Heart left ventricle (tissue), 16 donors: ENCODE results near the gene MLST8. TPM values are rescaled to one million over a fixed set of nuclear protein-coding genes. Genes with fewer than 3 reads are reported as not detected.
A peak's percentile ranks its signal among the peaks of the same experiment; 100 is the strongest.

Experiments
- ATAC-seq, 4 donors: fragments of 200-7000 bp; cut with Tn5 transposase; one replicate each; pipeline ENCODE4 v1.9.1; 2020 to 2022; ENCODE audit warnings: moderate library complexity in 4 of 4, mild to moderate bottlenecking in 3 of 4, moderate number of reproducible peaks in 1 of 4
- DNase-seq, 5 donors: peaks; one replicate each; pipeline ENCODE4 v3.0.0-alpha.2; 2020
- H3K27ac ChIP-seq, 12 donors: fragments of 200-600 bp; sonication (generic) in 4 of 12; one replicate each; pipeline versions ENCODE4 v1.5.0 to v1.8.0; 2016 to 2022; ENCODE audit warnings: mild to moderate bottlenecking in 2 of 12
- H3K27me3 ChIP-seq, 9 donors: fragments of 200-600 bp; sonication (generic) in 2 of 9; one replicate each; pipeline versions ENCODE4 v1.5.1 to v1.8.0; 2016 to 2022; ENCODE audit warnings: mild to moderate bottlenecking in 3 of 9
- H3K36me3 ChIP-seq, 9 donors: fragments of 200-600 bp; sonication (generic) in 2 of 9; one replicate each; pipeline versions ENCODE4 v1.5.0 to v1.8.0; 2018 to 2022; ENCODE audit warnings: mild to moderate bottlenecking in 2 of 9
- H3K4me1 ChIP-seq, 12 donors: fragments of 200-600 bp; sonication (generic) in 4 of 12; one replicate each; pipeline versions ENCODE4 v1.5.0 to v1.8.0; 2016 to 2022; ENCODE audit warnings: mild to moderate bottlenecking in 3 of 12
- H3K4me3 ChIP-seq, 12 donors: fragments of 200-600 bp; sonication (generic) in 4 of 12; one replicate each; pipeline versions ENCODE4 v1.5.0 to v1.8.0; 2017 to 2022; ENCODE audit warnings: mild to moderate bottlenecking in 9 of 12, moderate library complexity in 4 of 12
- H3K9me3 ChIP-seq, 12 donors: fragments of 200-600 bp; sonication (generic) in 4 of 12; one replicate each; pipeline versions ENCODE4 v1.5.0 to v1.8.0; 2016 to 2022; ENCODE audit warnings: mild to moderate bottlenecking in 1 of 12
- POLR2A ChIP-seq, 2 donors: fragments of 450-650 bp; IDR thresholded peaks; one replicate each; pipeline ENCODE4 v1.6.1; 2017; ENCODE audit warnings: antibody characterized with exemption in 2 of 2, mild to moderate bottlenecking in 2 of 2, moderate library complexity in 2 of 2
- WGBS, 4 donors: extraction: QIAGEN DNeasy Blood & Tissue Kit in 2 of 4; methylation state at CpG; one replicate each; pipeline versions ENCODE4 v1.1.5 to v1.1.7; 2013 to 2018; 5-methylcytosine and 5-hydroxymethylcytosine counted together
- intact Hi-C, 10 donors: fragments of 100-400 bp; cut with DNase I; formaldehyde crosslinking; loops; one replicate each; pipeline versions ENCODE4 v1.11.1 to v1.14.2; 2022
- polyA plus RNA-seq, 2 donors: library from polyadenylated mRNA; stranded (reverse); fragments of 200-250 nt; gene quantifications; one replicate each; pipeline ENCODE4 v1.2.3, GENCODE V29; 2013
- total RNA-seq, 9 donors: library from RNA; depleted of rRNA in 2 of 9; stranded (reverse); fragments of >200 nt in 2 of 9; fragmentation: NEBNext Ultra II Directional in 3 of 9; extraction: Animal tissue kit (Norgen Biotek cat#: 25700) in 3 of 9; gene quantifications; one replicate each; pipeline versions ENCODE4 v1.1.0 to v1.2.4, GENCODE V29; 2016 to 2023
- TF ChIP-seq, protein P1 (sequence below), 12 donors: fragments of 200-600 bp; sonication (generic) in 4 of 12; IDR thresholded peaks; one replicate each; pipeline versions ENCODE4 v1.5.0 to v1.8.0; 2018 to 2022; ENCODE audit warnings: antibody characterized with exemption in 12 of 12, mild to moderate bottlenecking in 5 of 12
- donor health status: ischemic (EF 13 %, LVEDD 7.1; RV severe dilation, severe dysfunction).
- donor health status: healthy with polysubstance abuse.
- donor health status: DM: no; HTN: yes; CAD: no.
- donor health status: DM: no; HTN: no; CAD: no.
- donor health status: ischemic (EF 25% LVEDD 6.9; RV normal size, moderate dysfunction).
- donor health status: ischemic (EF 25% LVEDD 5.7; RV mildly dilated, moderate dysfunction).
- donor health status: healthy.
- donor health status: DM: yes; HTN: yes; CAD: no.
- donor health status: ischemic (EF 35%, LVEDD 5.7; RV mildly dilated, moderate dysfunction).
- donor health status: nonischemic (EF 11% LVEDD 7.7; RV severe dilation, severe dysfunction).
- donor health status: DM: yes; HTN: yes; CAD: no.
- donor health status: PGD.
- donor health status: ischemic (EF 29% LVEDD 5.4; RV normal size, mild dysfunction).
- donor health status: nonischemic (EF 23%, LVEDD 6.1; RV moderate dilation, normal function).

The MLST8 gene
- total and polyA plus RNA-seq, 11 donors, result 19.8 to 49.0 (median 23.5) TPM

DNA sequence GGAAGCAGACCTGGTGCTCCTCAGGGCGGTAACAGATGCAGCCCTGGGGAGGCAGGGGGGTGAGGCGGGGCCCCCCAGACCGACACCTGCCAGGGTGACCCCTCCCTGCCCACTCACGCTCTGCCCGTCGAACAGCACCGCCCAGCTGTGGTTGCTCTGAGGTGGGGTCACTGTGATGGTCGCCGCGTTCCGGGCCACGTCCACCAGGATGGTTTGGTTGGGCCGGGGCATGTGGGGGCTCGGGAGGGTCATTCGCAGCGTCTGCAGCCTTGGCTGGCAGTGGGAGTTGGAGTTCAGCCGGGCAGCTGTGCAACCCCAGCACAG, 4.7 kb downstream of the MLST8 start:
- H3K27ac ChIP-seq, result peak overlapping the region in 1 of 12 donors; percentile 91
- TF ChIP-seq, protein P1, sequence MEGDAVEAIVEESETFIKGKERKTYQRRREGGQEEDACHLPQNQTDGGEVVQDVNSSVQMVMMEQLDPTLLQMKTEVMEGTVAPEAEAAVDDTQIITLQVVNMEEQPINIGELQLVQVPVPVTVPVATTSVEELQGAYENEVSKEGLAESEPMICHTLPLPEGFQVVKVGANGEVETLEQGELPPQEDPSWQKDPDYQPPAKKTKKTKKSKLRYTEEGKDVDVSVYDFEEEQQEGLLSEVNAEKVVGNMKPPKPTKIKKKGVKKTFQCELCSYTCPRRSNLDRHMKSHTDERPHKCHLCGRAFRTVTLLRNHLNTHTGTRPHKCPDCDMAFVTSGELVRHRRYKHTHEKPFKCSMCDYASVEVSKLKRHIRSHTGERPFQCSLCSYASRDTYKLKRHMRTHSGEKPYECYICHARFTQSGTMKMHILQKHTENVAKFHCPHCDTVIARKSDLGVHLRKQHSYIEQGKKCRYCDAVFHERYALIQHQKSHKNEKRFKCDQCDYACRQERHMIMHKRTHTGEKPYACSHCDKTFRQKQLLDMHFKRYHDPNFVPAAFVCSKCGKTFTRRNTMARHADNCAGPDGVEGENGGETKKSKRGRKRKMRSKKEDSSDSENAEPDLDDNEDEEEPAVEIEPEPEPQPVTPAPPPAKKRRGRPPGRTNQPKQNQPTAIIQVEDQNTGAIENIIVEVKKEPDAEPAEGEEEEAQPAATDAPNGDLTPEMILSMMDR (IDR thresholded peaks at IDR 0.05), result no peak
- no peak for TF ChIP-seq POLR2A (IDR thresholded peaks at IDR 0.05)
- H3K27me3 ChIP-seq, result no peaks in the 10 kb centered on the region
- H3K9me3 ChIP-seq, result no peaks in the 10 kb centered on the region
- WGBS, 4 donors, result 88 to 94% (median 92%) methylated on average over 6 to 17 of the region's 17 CpGs
- no peak for DNase-seq
- intact Hi-C loops, result loop anchor here in 1 of 10 donors (10.0 kb wide), 1 partner anchor 55 kb away; the partner anchor contains the start of gene TRAF7
- H3K4me3 ChIP-seq, result no peak overlapping the region
- ATAC-seq, result no peak
- H3K4me1 ChIP-seq, result peaks cover 14 to 63% (median 37%) of the 10 kb centered on the region in 12 donors
- peaks cover 0 to 46% (median 32%) of the 10 kb centered on the region in 9 donors for H3K36me3 ChIP-seq

DNA sequence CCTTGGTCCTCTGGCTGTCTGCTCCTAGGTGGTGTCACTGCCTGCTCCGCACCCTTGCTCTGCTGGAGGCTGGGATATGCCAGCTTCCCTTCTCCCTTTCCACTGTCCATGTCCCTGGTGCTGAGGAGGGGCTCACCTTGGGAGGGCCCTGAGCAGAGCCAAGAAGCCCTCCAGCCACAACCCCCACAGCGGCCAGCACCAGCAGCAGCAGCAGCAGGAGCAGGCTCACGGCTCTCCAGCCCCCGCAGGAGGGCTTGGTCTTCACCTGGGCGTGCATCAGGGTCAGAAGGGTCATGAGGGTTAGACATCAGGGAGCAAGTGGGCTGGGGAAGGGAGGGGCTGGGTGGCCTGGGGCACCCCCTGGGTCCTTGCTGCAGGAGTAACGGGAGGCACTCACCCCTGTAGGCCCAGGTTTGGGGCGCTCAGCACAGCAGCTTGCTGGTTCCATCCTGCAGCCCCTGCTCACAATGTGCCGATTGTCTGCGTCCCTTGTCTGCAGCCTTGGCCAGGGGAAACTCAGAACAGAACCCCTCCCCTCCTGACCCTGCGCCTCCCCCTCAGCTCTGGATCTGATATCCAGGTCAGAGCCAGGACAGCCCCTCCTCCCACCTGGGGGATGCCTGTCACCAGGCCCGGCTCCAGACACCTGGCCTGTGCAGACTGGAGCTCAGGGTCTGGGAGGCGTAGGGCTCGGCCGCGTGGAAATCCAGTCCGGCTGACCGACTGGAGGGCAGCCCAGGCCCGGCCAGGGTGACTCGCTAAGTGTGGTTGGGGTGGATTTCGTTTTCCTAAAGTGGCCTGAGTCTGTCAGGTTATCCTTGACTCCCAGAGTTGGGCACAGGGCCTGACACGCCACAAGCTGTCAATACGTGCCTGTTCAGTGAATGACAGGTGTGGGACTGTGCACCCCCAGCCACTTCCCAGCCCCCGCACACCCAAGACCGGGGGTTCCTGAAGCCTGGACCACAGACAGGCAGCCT, 5.4 kb downstream of the MLST8 start, which contains the start of gene BRICD5:
TSS of gene BRICD5 (minus strand) at position 478 of the 980 bp plus-strand sequence. CDS start at position 448, 30 bp downstream.
- Histone ChIP-seq H3K9me3 (no peaks in the 10 kb centered on the region), H3K27ac (peak within 1 kb of the TSS in 11 of 12 donors; percentile 69 to 94 (median 88)), H3K27me3 (no peaks in the 10 kb centered on the region), H3K4me1 (peaks cover 14 to 67% (median 37%) of the 10 kb centered on the region in 12 donors), H3K4me3 (no peak within 1 kb of the TSS), H3K36me3 (peaks cover 0 to 46% (median 32%) of the 10 kb centered on the region in 9 donors)
- no peak for DNase-seq
- 52 to 69% (median 67%) methylated on average over 14 to 24 of the region's 24 CpGs for WGBS, 4 donors
- intact Hi-C loops, result loop anchor here in 1 of 10 donors (10.0 kb wide), 1 partner anchor 56 kb away; the partner anchor contains the start of gene TRAF7
- TF ChIP-seq, protein P1 (IDR thresholded peaks at IDR 0.05), result no peak
- no peak for TF ChIP-seq POLR2A (IDR thresholded peaks at IDR 0.05)
- no peak for ATAC-seq

DNA sequence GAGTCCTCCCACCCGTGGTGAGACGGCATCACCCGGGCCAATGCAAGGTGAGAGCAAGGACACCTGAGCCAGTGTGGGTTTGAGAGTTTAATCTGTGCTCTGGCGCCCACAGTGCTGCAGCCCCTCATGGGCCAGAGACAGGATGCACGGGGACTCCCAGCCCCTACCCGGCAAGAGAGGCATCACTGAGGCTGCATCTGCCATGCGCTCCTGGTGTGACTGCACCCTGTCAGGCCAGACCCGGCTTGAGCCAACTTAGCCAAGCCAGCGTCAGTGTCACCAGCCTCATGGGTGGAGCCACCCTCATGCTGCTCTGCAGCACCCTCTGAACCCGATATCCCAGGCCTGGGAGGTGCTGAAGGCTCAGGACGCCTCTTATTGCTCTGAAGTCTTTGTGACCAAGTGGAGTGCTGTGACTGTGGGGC, 6.7 kb downstream of the MLST8 start:
- no peaks in the 10 kb centered on the region for H3K27me3 ChIP-seq
- TF ChIP-seq, protein P1 (IDR thresholded peaks at IDR 0.05), result no peak
- no peak for TF ChIP-seq POLR2A (IDR thresholded peaks at IDR 0.05)
- H3K27ac ChIP-seq, result peak overlapping the region in 11 of 12 donors; percentile 69 to 94 (median 88)
- peaks cover 0 to 41% (median 32%) of the 10 kb centered on the region in 9 donors for H3K36me3 ChIP-seq
- ATAC-seq (peak in 2 of 4 donors; percentile 4 to 6), DNase-seq (no peak)
- intact Hi-C loops, result loop anchor here in 1 of 10 donors (10.0 kb wide), 1 partner anchor 57 kb away; the partner anchor contains the start of gene TRAF7
- H3K9me3 ChIP-seq, result no peaks in the 10 kb centered on the region
- 40 to 67% (median 64%) methylated on average over 5 to 11 of the region's 11 CpGs for WGBS, 4 donors
- peak overlapping the region in 5 of 12 donors; percentile 64 to 97 (median 87) for H3K4me3 ChIP-seq
- peaks cover 14 to 58% (median 29%) of the 10 kb centered on the region in 12 donors for H3K4me1 ChIP-seq
